Effector memory CD4-positive, alpha-beta T cell (primary cell): Measurements from ENCODE around the gene WDR38.

ENCODE experiments used
- DNase-seq, 3 donors: peaks; one replicate each; pipeline ENCODE4 v3.0.0-alpha.2; 2020
- H3K27ac ChIP-seq: 2 replicates; pipeline ENCODE4 v1.7.0; 2013; ENCODE audit warnings: mild to moderate bottlenecking, low read length, moderate library complexity; ENCODE audit not compliant: insufficient read depth, poor library complexity, severe bottlenecking
- H3K27me3 ChIP-seq: replicated peaks from 2 replicates; pipeline ENCODE4 v1.7.0; 2013; ENCODE audit warnings: mild to moderate bottlenecking, low read length; ENCODE audit not compliant: insufficient read depth, control insufficient read depth, poor library complexity, severe bottlenecking
- H3K36me3 ChIP-seq: 2 replicates; pipeline ENCODE4 v1.7.0; 2013; ENCODE audit warnings: mild to moderate bottlenecking, low read length, moderate library complexity; ENCODE audit not compliant: control insufficient read depth, insufficient read depth
- H3K4me1 ChIP-seq: 2 replicates; pipeline ENCODE4 v1.7.0; 2013; ENCODE audit warnings: low read length, mild to moderate bottlenecking; ENCODE audit not compliant: control insufficient read depth, insufficient read depth, poor library complexity, severe bottlenecking
- H3K4me3 ChIP-seq: 2 replicates; pipeline ENCODE4 v1.7.0; 2013; ENCODE audit warnings: low read length, low read depth, mild to moderate bottlenecking; ENCODE audit not compliant: insufficient read depth, poor library complexity, severe bottlenecking
- H3K9me3 ChIP-seq: 2 replicates; pipeline ENCODE4 v1.7.0; 2013; ENCODE audit warnings: mild to moderate bottlenecking, low read length, moderate library complexity; ENCODE audit not compliant: control insufficient read depth

WDR38 gene

DNA sequence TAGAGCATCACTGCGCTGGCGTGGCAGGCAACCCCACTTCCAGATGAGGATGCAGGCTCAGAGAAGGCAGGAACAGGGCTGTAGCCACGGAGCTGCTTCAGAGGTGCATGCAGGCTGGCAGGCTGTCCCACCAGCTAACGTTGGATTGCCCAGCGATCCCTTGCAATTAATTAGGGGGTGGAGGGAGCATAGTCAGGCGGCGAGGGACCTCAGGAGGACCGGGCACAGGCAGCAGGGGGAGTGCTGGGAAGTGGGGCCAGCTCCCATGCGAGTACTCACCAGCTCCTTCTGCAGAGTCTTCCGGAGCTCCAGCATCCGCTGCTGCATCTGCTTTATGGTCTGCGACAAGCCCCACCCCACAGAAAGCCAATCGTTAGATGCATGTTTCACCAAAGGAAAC lies 29.0 kb downstream of the WDR38 start:
- H3K4me1 ChIP-seq, result no peaks in the 10 kb centered on the region
- H3K27ac ChIP-seq, result no peak overlapping the region
- no peak for DNase-seq
- peaks cover 65% of the 10 kb centered on the region for H3K36me3 ChIP-seq
- no peaks in the 10 kb centered on the region for H3K27me3 ChIP-seq
- no peaks in the 10 kb centered on the region for H3K9me3 ChIP-seq
- H3K4me3 ChIP-seq, result no peak overlapping the region

DNA sequence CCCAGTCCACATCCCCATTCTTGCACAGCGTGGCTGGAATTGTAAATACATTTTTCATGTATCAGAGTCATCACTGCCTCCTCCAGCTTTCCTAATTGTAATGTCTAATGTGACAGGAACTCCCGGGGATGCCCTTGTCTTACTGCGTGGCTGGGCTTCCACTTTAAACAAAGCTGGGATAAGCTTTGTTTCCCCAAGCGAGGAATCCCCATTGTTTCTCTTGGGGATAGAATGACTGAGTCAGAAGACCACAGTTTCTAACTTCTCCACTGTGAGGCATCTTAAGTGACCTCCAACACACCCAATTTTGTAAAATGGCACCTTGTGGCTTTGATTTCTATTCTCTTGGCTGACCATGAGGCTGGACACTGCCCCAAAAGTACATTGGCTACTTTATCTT lies 31.1 kb downstream of the WDR38 start:
- Histone ChIP-seq H3K36me3 (peaks cover 65% of the 10 kb centered on the region), H3K27me3 (no peaks in the 10 kb centered on the region), H3K27ac (no peak overlapping the region), H3K9me3 (no peaks in the 10 kb centered on the region), H3K4me3 (no peak overlapping the region), H3K4me1 (no peaks in the 10 kb centered on the region)
- DNase-seq, result no peak

DNA sequence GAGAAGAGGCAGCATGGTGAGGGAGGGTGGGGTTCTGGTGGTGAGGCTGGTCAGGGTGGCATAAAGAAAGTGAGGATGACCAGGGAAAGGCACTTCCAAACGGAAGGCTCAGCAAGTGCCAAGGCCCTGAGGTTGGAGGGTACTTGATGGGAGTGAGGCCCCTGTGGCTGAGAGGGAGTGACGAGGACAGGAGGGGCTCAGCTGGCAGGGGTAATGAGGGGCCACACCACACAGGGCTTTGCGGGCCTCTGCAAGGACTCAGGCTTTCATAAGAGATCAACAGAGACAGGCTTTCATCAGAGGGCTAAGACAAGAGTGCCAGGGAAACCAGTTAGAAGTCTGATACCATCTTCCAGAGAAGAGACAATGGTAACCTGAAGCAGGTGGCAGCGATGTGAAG lies 32.3 kb downstream of the WDR38 start:
- Histone ChIP-seq H3K9me3 (no peaks in the 10 kb centered on the region), H3K27ac (no peak overlapping the region), H3K36me3 (peaks cover 71% of the 10 kb centered on the region), H3K4me3 (no peak overlapping the region), H3K27me3 (no peaks in the 10 kb centered on the region), H3K4me1 (no peaks in the 10 kb centered on the region)
- no peak for DNase-seq

DNA sequence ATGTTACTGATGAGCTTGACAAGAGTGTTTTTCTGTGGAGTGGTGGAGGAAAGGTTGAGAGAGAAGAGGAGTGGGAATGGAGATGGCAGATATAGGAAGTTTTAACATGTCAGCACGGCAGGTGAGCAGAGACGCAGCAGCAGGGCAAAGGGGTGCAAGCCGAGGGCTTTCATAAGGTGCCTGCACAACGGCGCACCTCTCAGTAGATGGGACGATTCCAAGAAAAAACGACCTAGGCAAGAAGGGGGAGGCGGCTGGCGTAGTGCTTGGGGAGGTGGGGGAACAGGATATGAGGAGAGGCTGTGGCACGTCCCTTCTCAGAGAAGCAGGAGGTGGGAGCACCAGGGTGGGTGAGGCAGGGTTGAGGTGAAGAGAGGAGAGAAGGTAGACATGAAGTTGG lies 33.2 kb downstream of the WDR38 start:
- Histone ChIP-seq H3K27me3 (no peaks in the 10 kb centered on the region), H3K9me3 (no peaks in the 10 kb centered on the region), H3K4me1 (no peaks in the 10 kb centered on the region), H3K4me3 (no peak overlapping the region), H3K27ac (no peak overlapping the region), H3K36me3 (peaks cover 70% of the 10 kb centered on the region)
- no peak for DNase-seq

DNA sequence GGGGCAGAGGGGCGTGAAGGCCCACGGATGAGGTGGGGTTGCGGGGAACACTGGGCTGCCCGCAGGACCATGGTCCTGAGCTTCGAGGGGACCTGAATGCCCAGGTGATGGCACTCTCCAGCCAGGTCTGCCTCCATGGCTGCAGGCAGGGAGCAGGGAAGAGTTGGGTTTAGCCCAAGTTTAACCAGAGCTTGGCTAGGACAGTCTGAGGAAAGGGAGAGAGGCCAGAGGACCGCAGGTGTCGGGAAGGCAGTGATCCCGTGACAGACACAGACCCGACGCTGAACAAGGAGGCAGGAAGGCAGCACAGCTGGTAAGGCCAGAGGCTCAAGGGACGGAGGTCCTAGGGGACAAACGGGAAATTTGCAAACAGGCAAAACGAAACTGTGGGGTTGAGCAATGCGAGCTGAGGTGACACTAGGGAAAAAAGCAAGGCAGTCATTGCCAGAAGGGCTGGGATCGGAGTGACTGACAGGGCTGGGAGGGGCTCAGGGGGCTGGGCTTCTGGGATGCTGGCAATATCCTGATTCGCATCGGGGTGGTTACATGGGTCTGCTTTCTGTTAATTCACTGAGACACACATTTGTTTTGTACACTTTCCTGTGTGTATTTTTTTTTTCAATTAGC lies 33.7 kb downstream of the WDR38 start:
- DNase-seq, result no peak
- Histone ChIP-seq H3K4me1 (no peaks in the 10 kb centered on the region), H3K27me3 (no peaks in the 10 kb centered on the region), H3K36me3 (peaks cover 67% of the 10 kb centered on the region), H3K4me3 (no peak overlapping the region), H3K27ac (no peak overlapping the region), H3K9me3 (no peaks in the 10 kb centered on the region)

DNA sequence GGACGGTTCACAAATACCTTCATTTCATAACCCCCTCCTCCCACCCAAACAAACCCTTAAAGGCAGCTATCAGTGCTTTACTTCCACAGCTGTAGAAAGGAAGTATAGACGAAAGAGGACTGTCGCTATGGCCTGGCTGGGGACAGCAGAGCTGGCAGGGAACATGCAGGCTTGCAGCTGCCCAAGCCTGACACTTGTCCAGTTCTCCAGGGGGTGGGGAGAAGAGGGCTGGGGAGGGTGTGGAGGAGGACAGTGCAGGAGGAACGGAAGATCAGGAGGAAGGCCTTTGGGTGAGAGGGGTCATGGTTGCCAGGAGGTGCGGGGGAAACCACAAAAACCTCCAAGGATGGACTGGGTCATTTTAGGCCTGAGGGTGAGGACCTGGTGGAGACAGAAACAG lies 34.6 kb downstream of the WDR38 start:
- no peak overlapping the region for H3K27ac ChIP-seq
- H3K27me3 ChIP-seq, result no peaks in the 10 kb centered on the region
- H3K9me3 ChIP-seq, result no peaks in the 10 kb centered on the region
- DNase-seq, result no peak
- no peaks in the 10 kb centered on the region for H3K4me1 ChIP-seq
- no peak overlapping the region for H3K4me3 ChIP-seq
- peaks cover 60% of the 10 kb centered on the region for H3K36me3 ChIP-seq

DNA sequence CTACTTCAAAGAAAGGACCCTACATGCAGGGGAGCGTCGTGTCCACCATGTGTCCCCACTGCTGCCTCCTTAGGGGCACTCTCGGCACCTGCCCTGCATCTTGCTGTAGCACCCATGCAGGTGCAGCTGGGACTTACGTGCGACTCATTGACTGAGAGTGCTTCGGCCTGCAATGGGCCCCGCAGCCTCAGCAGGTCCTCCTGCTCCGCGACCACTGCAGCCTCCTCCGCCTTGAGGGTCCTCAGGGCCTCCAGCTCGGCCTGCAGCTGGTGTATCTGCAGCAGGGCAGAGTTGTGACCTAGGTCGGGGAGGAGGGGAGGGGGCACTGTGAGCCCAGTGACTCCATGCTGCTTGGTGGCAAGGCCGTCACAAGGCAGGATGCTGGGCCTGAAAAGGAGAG lies 35.7 kb downstream of the WDR38 start:
- no peak overlapping the region for H3K4me3 ChIP-seq
- no peak overlapping the region for H3K27ac ChIP-seq
- no peaks in the 10 kb centered on the region for H3K27me3 ChIP-seq
- DNase-seq, result no peak
- no peaks in the 10 kb centered on the region for H3K9me3 ChIP-seq
- no peaks in the 10 kb centered on the region for H3K4me1 ChIP-seq
- peaks cover 68% of the 10 kb centered on the region for H3K36me3 ChIP-seq

DNA sequence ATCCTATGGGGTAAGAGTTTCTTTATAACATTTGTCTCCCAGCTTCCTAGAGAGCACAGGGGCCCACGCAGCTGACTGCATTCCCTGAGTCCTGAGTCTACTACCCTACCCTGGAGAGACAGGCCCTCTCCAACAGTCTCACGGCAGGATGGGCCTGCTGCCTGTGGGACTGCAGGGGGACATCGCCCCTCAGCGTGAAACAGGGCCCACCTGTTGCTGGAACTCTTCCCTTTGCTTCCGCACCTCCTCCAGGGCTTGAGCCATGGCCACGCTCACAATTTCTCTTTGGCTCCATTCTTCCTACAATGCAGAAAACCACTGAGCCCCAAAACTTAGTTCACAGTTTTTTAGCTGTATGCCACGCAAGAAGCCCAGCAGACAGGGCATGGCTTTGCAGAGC lies 36.9 kb downstream of the WDR38 start:
- H3K4me3 ChIP-seq, result no peak overlapping the region
- DNase-seq, result no peak
- H3K36me3 ChIP-seq, result peaks cover 69% of the 10 kb centered on the region
- no peaks in the 10 kb centered on the region for H3K27me3 ChIP-seq
- no peaks in the 10 kb centered on the region for H3K4me1 ChIP-seq
- no peak overlapping the region for H3K27ac ChIP-seq
- no peaks in the 10 kb centered on the region for H3K9me3 ChIP-seq

DNA sequence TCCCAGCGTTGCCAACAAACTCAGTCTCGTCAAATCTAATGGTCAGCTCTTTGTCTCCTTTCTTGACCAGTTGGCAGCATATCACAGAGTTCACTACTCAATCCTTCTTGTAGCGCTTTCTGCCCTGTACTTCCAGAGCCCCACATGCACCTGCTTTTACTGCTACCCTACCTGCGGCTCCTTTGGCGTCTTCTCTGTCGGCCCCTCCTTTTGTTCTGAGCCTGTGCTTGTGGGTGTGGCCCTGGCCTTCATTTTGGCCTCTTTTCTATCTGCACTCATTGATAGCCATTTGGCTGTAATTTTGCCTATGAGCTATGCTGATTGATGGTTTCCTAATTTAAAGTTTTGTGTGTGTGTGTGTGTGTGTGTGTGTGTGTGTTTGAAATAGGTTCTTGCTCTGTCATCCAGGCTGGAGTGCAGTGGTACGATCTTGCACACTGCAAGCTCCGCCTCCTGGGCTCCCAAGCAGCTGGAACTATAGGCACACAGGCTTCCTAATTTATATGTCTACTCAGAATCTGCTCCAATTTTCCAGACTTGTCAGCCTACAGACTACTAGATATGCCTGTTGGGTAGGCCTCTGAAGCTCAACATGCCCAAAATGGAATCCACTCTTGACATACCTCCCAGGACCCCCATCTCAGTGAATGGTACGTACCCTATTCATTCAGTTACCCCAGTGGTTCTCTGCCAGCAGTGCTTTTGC lies 40.9 kb downstream of the WDR38 start:
- Histone ChIP-seq H3K4me1 (no peaks in the 10 kb centered on the region), H3K9me3 (no peaks in the 10 kb centered on the region), H3K27me3 (no peaks in the 10 kb centered on the region), H3K27ac (no peak overlapping the region), H3K36me3 (peaks cover 50% of the 10 kb centered on the region), H3K4me3 (no peak overlapping the region)
- no peak for DNase-seq

DNA sequence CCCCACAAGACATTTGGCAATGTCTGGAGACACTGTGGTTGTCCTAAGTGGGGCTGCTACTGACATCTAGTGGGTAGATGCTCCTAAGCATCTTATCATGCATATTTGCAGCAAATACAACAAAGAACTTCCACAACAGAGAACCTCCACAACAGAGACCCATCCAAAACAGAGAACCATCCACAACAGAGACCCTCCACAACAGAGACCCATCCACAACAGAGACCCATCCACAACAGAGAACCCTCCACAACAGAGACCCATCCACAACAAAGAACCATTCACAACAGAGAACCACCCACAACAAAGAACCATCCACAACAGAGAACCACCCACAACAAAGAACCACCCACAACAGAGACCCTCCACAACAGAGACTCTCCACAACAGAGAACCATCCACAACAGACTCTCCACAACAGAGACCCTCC lies 41.5 kb downstream of the WDR38 start:
- H3K27me3 ChIP-seq, result no peaks in the 10 kb centered on the region
- H3K36me3 ChIP-seq, result peaks cover 50% of the 10 kb centered on the region
- no peaks in the 10 kb centered on the region for H3K9me3 ChIP-seq
- no peak for DNase-seq
- H3K4me3 ChIP-seq, result no peak overlapping the region
- no peaks in the 10 kb centered on the region for H3K4me1 ChIP-seq
- no peak overlapping the region for H3K27ac ChIP-seq
